Vagina (tissue), 2 donors: Measurements from ENCODE around the gene BCAS3. TPM values are rescaled to one million over a fixed set of nuclear protein-coding genes. Genes with fewer than 3 reads are reported as not detected.

Source experiments
- DNase-seq, 2 donors: peaks; one replicate each; pipeline ENCODE4 v3.0.0-alpha.2; 2017; ENCODE audit errors: extremely low spot score in 2 of 2
- H3K27ac ChIP-seq: fragments of 200-600 bp; sonication (generic); one replicate; pipeline ENCODE4 v1.5.1; 2019
- H3K27me3 ChIP-seq: fragments of 200-600 bp; sonication (generic); one replicate; pipeline ENCODE4 v1.5.1; 2019
- H3K36me3 ChIP-seq, 2 donors: fragments of 200-600 bp; sonication (generic); one replicate each; pipeline ENCODE4 v1.5.1; 2017 to 2019
- H3K4me1 ChIP-seq: fragments of 200-600 bp; sonication (generic); one replicate; pipeline ENCODE4 v1.5.1; 2019
- H3K4me3 ChIP-seq, 2 donors: fragments of 200-600 bp; sonication (generic); 1 replicate in 1 of 2; 2 replicates in 1 of 2; pipeline ENCODE4 v1.5.1; 2016 to 2019
- H3K9me3 ChIP-seq: fragments of 200-600 bp; sonication (generic); one replicate; pipeline ENCODE4 v1.5.1; 2019
- POLR2A ChIP-seq, 2 donors: fragments of 450-650 bp; IDR thresholded peaks; one replicate each; pipeline ENCODE4 v1.6.1; 2017; ENCODE audit warnings: antibody characterized with exemption in 2 of 2, mild to moderate bottlenecking in 2 of 2, moderate library complexity in 2 of 2
- POLR2AphosphoS5 ChIP-seq, 2 donors: sonication (generic); formaldehyde crosslinking; IDR thresholded peaks; one replicate each; pipeline ENCODE4 v1.9.0; 2017; ENCODE audit warnings: antibody characterized with exemption in 2 of 2, mild to moderate bottlenecking in 2 of 2, low read depth in 1 of 2; ENCODE audit not compliant: insufficient read depth in 1 of 2
- intact Hi-C: fragments of 100-400 bp; cut with DNase I; formaldehyde crosslinking; loops from one replicate; pipeline ENCODE4 v1.15.1; 2023
- total RNA-seq: library from RNA; depleted of rRNA; stranded (reverse); fragments of >200 nt; gene quantifications from one replicate; pipeline ENCODE4 v1.2.3, GENCODE V29; 2016
- TF ChIP-seq, protein P1 (sequence below), 3 experiments: fragments of 450-650 bp in 2 of 3; fragments of 200-600 bp in 1 of 3; sonication (generic) in 1 of 3; IDR thresholded peaks; one replicate each; pipeline ENCODE4 v1.5.1; 2017 to 2019; ENCODE audit warnings: antibody characterized with exemption in 3 of 3, mild to moderate bottlenecking in 2 of 3, moderate library complexity in 2 of 3

BCAS3 gene
- total RNA-seq, 1 donor from 2014 or later = 33.1 TPM

DNA sequence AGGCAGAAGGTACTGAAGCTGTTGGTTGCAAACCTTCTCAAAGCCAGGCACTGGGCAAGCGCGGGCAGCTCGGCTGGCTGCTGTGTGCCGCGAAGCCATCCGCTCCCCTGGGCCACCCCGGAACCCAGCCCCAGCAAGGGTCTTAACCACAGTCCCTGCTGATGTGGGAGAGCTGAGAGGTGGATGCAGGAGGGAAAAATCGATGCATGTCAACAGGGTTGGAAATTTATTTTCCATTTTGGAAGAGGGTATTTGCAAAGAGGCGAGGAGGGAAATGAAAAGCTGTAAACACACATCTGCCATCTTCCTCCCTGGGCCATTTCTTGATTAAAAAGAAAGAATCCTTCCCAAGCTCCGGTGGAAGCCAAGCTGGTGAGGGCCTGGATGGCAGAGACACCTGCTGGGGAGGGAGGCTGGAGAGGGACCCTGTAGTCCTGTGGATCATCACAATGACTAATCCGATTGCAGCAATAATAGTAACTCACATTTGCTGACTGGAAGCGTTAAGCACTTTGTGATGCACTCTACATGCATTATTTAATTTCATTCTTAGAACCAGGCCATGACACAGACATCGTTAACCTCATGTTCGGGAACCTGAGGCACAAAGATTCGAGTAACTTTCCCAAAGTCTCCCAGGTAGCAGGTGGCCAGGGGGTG, 708.1 kb downstream of the BCAS3 start:
- H3K27ac ChIP-seq = no peak overlapping the region
- no peak overlapping the region for H3K4me3 ChIP-seq
- DNase-seq = no peak
- H3K27me3 ChIP-seq = no peaks in the 10 kb centered on the region
- TF ChIP-seq POLR2A (IDR thresholded peaks at IDR 0.05) (no peak), POLR2AphosphoS5 (IDR thresholded peaks at IDR 0.05; ENCODE audit: insufficient read depth in 1 of 2, low read depth in 1 of 2) (no peak)
- TF ChIP-seq, protein P1, sequence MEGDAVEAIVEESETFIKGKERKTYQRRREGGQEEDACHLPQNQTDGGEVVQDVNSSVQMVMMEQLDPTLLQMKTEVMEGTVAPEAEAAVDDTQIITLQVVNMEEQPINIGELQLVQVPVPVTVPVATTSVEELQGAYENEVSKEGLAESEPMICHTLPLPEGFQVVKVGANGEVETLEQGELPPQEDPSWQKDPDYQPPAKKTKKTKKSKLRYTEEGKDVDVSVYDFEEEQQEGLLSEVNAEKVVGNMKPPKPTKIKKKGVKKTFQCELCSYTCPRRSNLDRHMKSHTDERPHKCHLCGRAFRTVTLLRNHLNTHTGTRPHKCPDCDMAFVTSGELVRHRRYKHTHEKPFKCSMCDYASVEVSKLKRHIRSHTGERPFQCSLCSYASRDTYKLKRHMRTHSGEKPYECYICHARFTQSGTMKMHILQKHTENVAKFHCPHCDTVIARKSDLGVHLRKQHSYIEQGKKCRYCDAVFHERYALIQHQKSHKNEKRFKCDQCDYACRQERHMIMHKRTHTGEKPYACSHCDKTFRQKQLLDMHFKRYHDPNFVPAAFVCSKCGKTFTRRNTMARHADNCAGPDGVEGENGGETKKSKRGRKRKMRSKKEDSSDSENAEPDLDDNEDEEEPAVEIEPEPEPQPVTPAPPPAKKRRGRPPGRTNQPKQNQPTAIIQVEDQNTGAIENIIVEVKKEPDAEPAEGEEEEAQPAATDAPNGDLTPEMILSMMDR (IDR thresholded peaks at IDR 0.05) = no peak
- intact Hi-C loops = no loop called here
- no peaks in the 10 kb centered on the region for H3K9me3 ChIP-seq
- H3K4me1 ChIP-seq = peaks cover 5% of the 10 kb centered on the region
- no peaks in the 10 kb centered on the region for H3K36me3 ChIP-seq

DNA sequence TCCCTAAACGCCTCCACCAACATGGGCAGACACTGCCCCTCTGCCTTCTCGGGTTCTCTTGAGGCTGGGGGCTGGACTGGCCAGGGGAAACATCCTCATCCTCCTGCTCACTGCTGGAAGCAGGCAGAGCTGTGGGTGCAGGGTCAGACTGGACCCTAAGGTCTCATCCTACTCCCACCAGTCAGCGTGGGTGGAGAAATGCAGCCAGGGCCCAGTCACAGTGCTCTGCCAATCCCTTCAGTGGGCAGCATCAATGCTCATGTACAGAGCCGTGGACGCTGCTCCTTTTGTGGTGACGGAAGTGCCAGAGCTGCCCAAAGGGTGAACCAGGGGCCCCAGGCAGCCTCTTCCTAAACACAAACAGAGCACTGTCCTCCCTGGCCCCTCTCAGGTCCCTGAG, 708.6 kb downstream of the BCAS3 start:
- TF ChIP-seq, protein P1 (IDR thresholded peaks at IDR 0.05) = no peak
- TF ChIP-seq POLR2A (IDR thresholded peaks at IDR 0.05) = no peak
- TF ChIP-seq POLR2AphosphoS5 (IDR thresholded peaks at IDR 0.05; ENCODE audit: insufficient read depth in 1 of 2, low read depth in 1 of 2) = no peak
- intact Hi-C loops = no loop called here
- Histone ChIP-seq H3K4me3 (no peak overlapping the region), H3K4me1 (peaks cover 5% of the 10 kb centered on the region), H3K27ac (no peak overlapping the region), H3K27me3 (no peaks in the 10 kb centered on the region), H3K9me3 (no peaks in the 10 kb centered on the region), H3K36me3 (no peaks in the 10 kb centered on the region)
- no peak for DNase-seq

DNA sequence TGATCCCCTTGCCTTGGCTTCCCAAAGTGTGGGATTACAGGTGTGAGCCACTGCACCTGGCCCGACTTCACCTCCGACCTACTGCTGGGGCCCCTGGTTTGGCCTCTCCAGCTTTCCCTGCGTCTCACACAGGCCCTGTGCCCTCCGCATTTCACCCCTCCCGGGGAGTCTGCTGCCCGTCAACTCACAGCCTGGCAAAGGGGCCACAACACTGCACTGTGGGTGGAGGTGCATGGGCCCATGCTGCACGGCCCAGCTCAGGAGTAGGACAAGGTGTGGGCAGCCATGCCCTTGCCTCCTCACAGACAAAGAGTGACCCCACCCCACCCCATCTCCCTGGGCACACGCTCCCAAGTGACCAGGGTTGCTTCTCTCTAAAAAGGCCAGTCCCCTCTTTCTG, 709.4 kb downstream of the BCAS3 start:
- intact Hi-C loops = no loop called here
- TF ChIP-seq, protein P1 (IDR thresholded peaks at IDR 0.05) = no peak
- TF ChIP-seq POLR2A (IDR thresholded peaks at IDR 0.05) (no peak), POLR2AphosphoS5 (IDR thresholded peaks at IDR 0.05; ENCODE audit: insufficient read depth in 1 of 2, low read depth in 1 of 2) (no peak)
- no peak overlapping the region for H3K4me3 ChIP-seq

DNA sequence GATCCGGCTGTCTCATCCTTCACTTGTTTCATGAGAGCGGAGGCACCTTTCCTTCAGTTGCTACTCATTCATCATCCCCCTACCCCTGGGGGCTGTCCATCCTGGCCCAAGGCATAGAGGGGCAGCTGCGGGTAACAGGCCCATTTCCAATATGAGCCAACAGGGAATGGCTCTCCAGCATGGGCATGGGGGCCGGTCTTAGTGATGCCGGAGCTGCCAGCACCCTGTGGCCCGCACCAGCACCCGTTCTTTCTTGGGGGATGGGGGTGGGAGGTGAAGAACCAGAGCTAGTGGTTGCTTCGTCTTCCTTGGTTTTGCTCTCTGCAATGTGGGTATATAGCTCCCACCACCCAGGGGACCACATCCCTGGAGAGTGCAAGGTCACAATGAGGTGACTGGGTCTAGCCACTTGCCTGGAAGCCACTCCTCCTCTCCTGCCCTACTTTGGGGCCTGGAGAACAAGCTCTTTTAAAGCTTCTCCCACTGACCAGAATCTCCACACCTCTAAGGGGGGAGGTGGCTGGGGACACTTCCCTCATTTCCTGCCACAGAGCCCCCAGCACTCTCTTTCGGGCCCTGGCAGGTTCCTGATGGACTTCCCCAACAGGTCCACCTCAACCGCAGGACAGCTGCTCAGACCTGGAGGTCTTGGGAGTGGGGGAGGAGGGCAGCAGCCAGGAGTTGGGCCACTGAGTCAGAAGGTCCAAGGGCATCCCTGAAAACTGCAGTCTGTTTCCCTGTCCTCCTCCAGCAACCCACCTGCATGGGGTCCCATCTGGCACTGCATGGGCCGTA, 710.1 kb downstream of the BCAS3 start:
- no peaks in the 10 kb centered on the region for H3K9me3 ChIP-seq
- no peak overlapping the region for H3K27ac ChIP-seq
- DNase-seq = no peak
- no peak for TF ChIP-seq POLR2AphosphoS5 (IDR thresholded peaks at IDR 0.05; ENCODE audit: insufficient read depth in 1 of 2, low read depth in 1 of 2)
- TF ChIP-seq POLR2A (IDR thresholded peaks at IDR 0.05) = no peak
- TF ChIP-seq, protein P1 (IDR thresholded peaks at IDR 0.05) = no peak
- H3K36me3 ChIP-seq = no peaks in the 10 kb centered on the region
- H3K4me1 ChIP-seq = peaks cover 5% of the 10 kb centered on the region
- intact Hi-C loops = no loop called here
- H3K27me3 ChIP-seq = no peaks in the 10 kb centered on the region
- H3K4me3 ChIP-seq = no peak overlapping the region

More for the DNA sequence above, 709.4 kb downstream of the BCAS3 start:
- H3K27ac ChIP-seq = no peak overlapping the region
- no peak for DNase-seq
- H3K4me1 ChIP-seq = peaks cover 5% of the 10 kb centered on the region
- H3K9me3 ChIP-seq = no peaks in the 10 kb centered on the region
- H3K36me3 ChIP-seq = no peaks in the 10 kb centered on the region
- no peaks in the 10 kb centered on the region for H3K27me3 ChIP-seq
